ENCODE results near the gene GRIN2D.
A peak's percentile ranks its signal among the peaks of the same experiment; 100 is the strongest.

Gene GRIN2D

GRCh38 chr19:48400018-48400742, 6.7 kb downstream of the GRIN2D start:
- Histone ChIP-seq H3K9ac (ENCODE audit: low read length) (peak overlapping the region; percentile 82), H3K4me1 (ENCODE audit: control insufficient read depth, insufficient read depth, low read length) (peaks cover 14% of the 10 kb centered on the region), H3K27me3 (replicated peaks; ENCODE audit: control insufficient read depth, insufficient read depth, low read length) (no peaks in the 10 kb centered on the region), H3K4me3 (ENCODE audit: low read length) (peak overlapping the region; percentile 78), H3K9me3 (ENCODE audit: control insufficient read depth, low read length) (no peaks in the 10 kb centered on the region), H3K36me3 (ENCODE audit: control insufficient read depth, insufficient read depth, low read length, severe bottlenecking) (no peaks in the 10 kb centered on the region)
- DNase-seq (ENCODE audit: low read depth), result no peak

- Histone ChIP-seq H3K9me3 (ENCODE audit: control insufficient read depth, low read length) (no peaks in the 10 kb centered on the region), H3K4me1 (ENCODE audit: control insufficient read depth, insufficient read depth, low read length) (peaks cover 14% of the 10 kb centered on the region), H3K9ac (ENCODE audit: low read length) (no peak overlapping the region), H3K4me3 (ENCODE audit: low read length) (no peak overlapping the region), H3K36me3 (ENCODE audit: control insufficient read depth, insufficient read depth, low read length, severe bottlenecking) (no peaks in the 10 kb centered on the region), H3K27me3 (replicated peaks; ENCODE audit: control insufficient read depth, insufficient read depth, low read length) (no peaks in the 10 kb centered on the region)
- DNase-seq (ENCODE audit: low read depth), result no peak
Measured at GRCh38 chr19:48401287-48401686, 7.8 kb downstream of the GRIN2D start.

- DNase-seq (ENCODE audit: low read depth), result peak; percentile 55
- no peaks in the 10 kb centered on the region for H3K27me3 ChIP-seq (replicated peaks; ENCODE audit: control insufficient read depth, insufficient read depth, low read length)
- H3K4me3 ChIP-seq (ENCODE audit: low read length), result no peak overlapping the region
Measured at GRCh38 chr19:48403606-48404005, 10.1 kb downstream of the GRIN2D start.

GRCh38 chr19:48405010-48405659, 11.7 kb downstream of the GRIN2D start:
- Histone ChIP-seq H3K27me3 (replicated peaks; ENCODE audit: control insufficient read depth, insufficient read depth, low read length) (no peaks in the 10 kb centered on the region), H3K9me3 (ENCODE audit: control insufficient read depth, low read length) (no peaks in the 10 kb centered on the region), H3K4me3 (ENCODE audit: low read length) (no peak overlapping the region), H3K36me3 (ENCODE audit: control insufficient read depth, insufficient read depth, low read length, severe bottlenecking) (no peaks in the 10 kb centered on the region), H3K9ac (ENCODE audit: low read length) (no peak overlapping the region), H3K4me1 (ENCODE audit: control insufficient read depth, insufficient read depth, low read length) (peaks cover 3% of the 10 kb centered on the region)
- no peak for DNase-seq (ENCODE audit: low read depth)

More at GRCh38 chr19:48403606-48404005, 10.1 kb downstream of the GRIN2D start:
- Histone ChIP-seq H3K36me3 (ENCODE audit: control insufficient read depth, insufficient read depth, low read length, severe bottlenecking) (no peaks in the 10 kb centered on the region), H3K4me1 (ENCODE audit: control insufficient read depth, insufficient read depth, low read length) (peaks cover 3% of the 10 kb centered on the region), H3K9ac (ENCODE audit: low read length) (no peak overlapping the region), H3K9me3 (ENCODE audit: control insufficient read depth, low read length) (no peaks in the 10 kb centered on the region)

- no peak overlapping the region for H3K9ac ChIP-seq (ENCODE audit: low read length)
- H3K27me3 ChIP-seq (replicated peaks; ENCODE audit: control insufficient read depth, insufficient read depth, low read length), result no peaks in the 10 kb centered on the region
- no peaks in the 10 kb centered on the region for H3K36me3 ChIP-seq (ENCODE audit: control insufficient read depth, insufficient read depth, low read length, severe bottlenecking)
- no peak for DNase-seq (ENCODE audit: low read depth)
- no peaks in the 10 kb centered on the region for H3K4me1 ChIP-seq (ENCODE audit: control insufficient read depth, insufficient read depth, low read length)
- no peak overlapping the region for H3K4me3 ChIP-seq (ENCODE audit: low read length)
- no peaks in the 10 kb centered on the region for H3K9me3 ChIP-seq (ENCODE audit: control insufficient read depth, low read length)
Measured at GRCh38 chr19:48405850-48406249, 12.4 kb downstream of the GRIN2D start.

- DNase-seq (ENCODE audit: low read depth), result no peak
- no peaks in the 10 kb centered on the region for H3K27me3 ChIP-seq (replicated peaks; ENCODE audit: control insufficient read depth, insufficient read depth, low read length)
- H3K4me3 ChIP-seq (ENCODE audit: low read length), result no peak overlapping the region
- no peak overlapping the region for H3K9ac ChIP-seq (ENCODE audit: low read length)
- H3K9me3 ChIP-seq (ENCODE audit: control insufficient read depth, low read length), result no peaks in the 10 kb centered on the region
- H3K36me3 ChIP-seq (ENCODE audit: control insufficient read depth, insufficient read depth, low read length, severe bottlenecking), result no peaks in the 10 kb centered on the region
- no peaks in the 10 kb centered on the region for H3K4me1 ChIP-seq (ENCODE audit: control insufficient read depth, insufficient read depth, low read length)
Measured at GRCh38 chr19:48413879-48414587, 20.6 kb downstream of the GRIN2D start.

- Histone ChIP-seq H3K4me3 (ENCODE audit: low read length) (no peak overlapping the region), H3K4me1 (ENCODE audit: control insufficient read depth, insufficient read depth, low read length) (no peaks in the 10 kb centered on the region), H3K9ac (ENCODE audit: low read length) (no peak overlapping the region), H3K36me3 (ENCODE audit: control insufficient read depth, insufficient read depth, low read length, severe bottlenecking) (no peaks in the 10 kb centered on the region), H3K27me3 (replicated peaks; ENCODE audit: control insufficient read depth, insufficient read depth, low read length) (no peaks in the 10 kb centered on the region), H3K9me3 (ENCODE audit: control insufficient read depth, low read length) (no peaks in the 10 kb centered on the region)
- peak; percentile 70 for DNase-seq (ENCODE audit: low read depth)
Measured at GRCh38 chr19:48415395-48415794, 21.9 kb downstream of the GRIN2D start.

GRCh38 chr19:48415806-48416221, 22.3 kb downstream of the GRIN2D start:
- Histone ChIP-seq H3K27me3 (replicated peaks; ENCODE audit: control insufficient read depth, insufficient read depth, low read length) (no peaks in the 10 kb centered on the region), H3K36me3 (ENCODE audit: control insufficient read depth, insufficient read depth, low read length, severe bottlenecking) (no peaks in the 10 kb centered on the region), H3K9ac (ENCODE audit: low read length) (no peak overlapping the region), H3K4me1 (ENCODE audit: control insufficient read depth, insufficient read depth, low read length) (peaks cover 3% of the 10 kb centered on the region), H3K9me3 (ENCODE audit: control insufficient read depth, low read length) (no peaks in the 10 kb centered on the region), H3K4me3 (ENCODE audit: low read length) (no peak overlapping the region)
- no peak for DNase-seq (ENCODE audit: low read depth)

GRCh38 chr19:48417421-48417820, 24.0 kb downstream of the GRIN2D start:
- Histone ChIP-seq H3K4me3 (ENCODE audit: low read length) (no peak overlapping the region), H3K27me3 (replicated peaks; ENCODE audit: control insufficient read depth, insufficient read depth, low read length) (no peaks in the 10 kb centered on the region)
- DNase-seq (ENCODE audit: low read depth), result no peak

GRCh38 chr19:48418317-48419064, 25.0 kb downstream of the GRIN2D start:
- no peak for DNase-seq (ENCODE audit: low read depth)
- Histone ChIP-seq H3K9ac (ENCODE audit: low read length) (no peak overlapping the region), H3K27me3 (replicated peaks; ENCODE audit: control insufficient read depth, insufficient read depth, low read length) (no peaks in the 10 kb centered on the region), H3K4me1 (ENCODE audit: control insufficient read depth, insufficient read depth, low read length) (peaks cover 14% of the 10 kb centered on the region), H3K36me3 (ENCODE audit: control insufficient read depth, insufficient read depth, low read length, severe bottlenecking) (no peaks in the 10 kb centered on the region), H3K4me3 (ENCODE audit: low read length) (no peak overlapping the region), H3K9me3 (ENCODE audit: control insufficient read depth, low read length) (no peaks in the 10 kb centered on the region)

More at GRCh38 chr19:48417421-48417820, 24.0 kb downstream of the GRIN2D start:
- no peak overlapping the region for H3K9ac ChIP-seq (ENCODE audit: low read length)
- no peaks in the 10 kb centered on the region for H3K9me3 ChIP-seq (ENCODE audit: control insufficient read depth, low read length)
- H3K4me1 ChIP-seq (ENCODE audit: control insufficient read depth, insufficient read depth, low read length), result peaks cover 14% of the 10 kb centered on the region
- H3K36me3 ChIP-seq (ENCODE audit: control insufficient read depth, insufficient read depth, low read length, severe bottlenecking), result no peaks in the 10 kb centered on the region

Measured in adipocyte (in vitro differentiated cells).